ENCODE measurements around the gene CDC42EP4. TPM values are rescaled to one million over a fixed set of nuclear protein-coding genes. Genes with fewer than 3 reads are reported as not detected.

The CDC42EP4 gene
- total and polyA plus RNA-seq, 4 donors, result 15.7 to 31.0 (median 28.0) TPM

DNA sequence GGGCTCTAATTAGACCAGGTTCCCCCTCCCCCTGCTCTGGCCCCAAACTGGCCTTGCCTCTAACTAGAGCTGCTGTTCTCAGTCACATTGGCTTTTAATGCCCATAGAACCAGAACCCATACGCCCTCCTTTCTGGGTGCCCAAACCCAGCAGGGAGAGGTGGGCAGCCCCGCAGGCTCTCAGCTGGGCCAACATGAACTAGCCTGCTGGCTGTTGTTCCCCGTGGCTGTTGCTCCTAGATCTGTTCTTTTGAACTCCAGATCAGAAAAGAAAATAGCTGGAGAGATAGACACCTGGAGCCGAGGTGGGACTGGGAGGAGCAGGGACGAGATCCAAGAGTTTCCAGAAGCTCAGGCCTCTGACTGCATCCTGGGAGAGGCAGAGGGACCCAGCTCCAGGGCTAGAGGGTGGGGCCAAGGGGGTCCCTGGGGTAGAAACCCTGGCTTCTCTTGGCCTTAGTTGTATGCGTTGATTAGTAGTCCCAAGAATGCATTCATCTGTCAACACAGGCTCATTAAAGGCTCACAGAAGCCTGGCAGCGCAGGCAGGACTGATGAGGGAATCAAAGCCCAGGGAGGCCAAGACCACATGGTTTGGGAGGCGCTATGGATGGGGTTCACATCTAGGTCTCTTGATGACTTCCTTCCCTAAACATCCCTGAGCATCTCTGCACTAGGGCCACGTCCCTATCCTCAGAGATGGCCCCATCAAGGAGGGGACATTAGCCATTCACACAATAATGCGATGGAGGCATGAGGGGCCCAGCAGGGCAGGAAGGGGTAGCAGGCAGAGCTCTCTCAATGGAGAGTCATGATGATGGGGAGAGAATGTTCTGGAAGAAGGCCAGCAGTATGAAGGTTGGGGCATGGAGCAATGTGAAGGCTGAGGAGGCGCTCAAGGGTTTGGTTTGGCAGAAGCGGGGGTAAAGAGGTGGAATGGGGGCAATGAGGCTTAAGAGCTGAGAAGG, 48.8 kb downstream of the CDC42EP4 start:
- Histone ChIP-seq H3K4me1 (ENCODE audit: control insufficient read depth in 4 of 4, insufficient read depth in 4 of 4, low read length in 3 of 4) (peaks cover 2 to 11% (median 9%) of the 10 kb centered on the region in 4 donors), H3K9me3 (ENCODE audit: control insufficient read depth in 4 of 4, low read length in 3 of 4) (no peaks in the 10 kb centered on the region), H3K9ac (ENCODE audit: low read depth in 1 of 2, low read length in 2 of 2) (no peak overlapping the region), H3K27me3 (ENCODE audit: control insufficient read depth in 4 of 4, insufficient read depth in 4 of 4, low read length in 3 of 4) (no peaks in the 10 kb centered on the region), H3K27ac (ENCODE audit: low read depth in 1 of 2, low read length in 2 of 2) (peak overlapping the region; percentile 61 to 77), H3K36me3 (ENCODE audit: control insufficient read depth in 4 of 4, insufficient read depth in 3 of 4, low read depth in 1 of 4, low read length in 3 of 4) (no peaks in the 10 kb centered on the region), H3K4me3 (ENCODE audit: low read depth in 1 of 3, low read length in 3 of 3) (no peak overlapping the region)
- TF ChIP-seq MAX (IDR thresholded peaks at IDR 0.05), result no peak
- TF ChIP-seq JUND (IDR thresholded peaks at IDR 0.05), result no peak
- TF ChIP-seq NR2F2 (IDR thresholded peaks at IDR 0.05), result no peak
- TF ChIP-seq HNF4A (conservative IDR thresholded peaks at IDR 0.05), result peak in 1 of 2 donors; percentile 0
- TF ChIP-seq FOXA2 (IDR thresholded peaks at IDR 0.05), result no peak
- no peak for TF ChIP-seq ATF3 (IDR thresholded peaks at IDR 0.05)
- TF ChIP-seq RXRA (IDR thresholded peaks at IDR 0.05), result no peak
- DNase-seq (ENCODE audit: low spot score), result no peak
- WGBS, result 76% methylated on average over 12 of the region's 12 CpGs

DNA sequence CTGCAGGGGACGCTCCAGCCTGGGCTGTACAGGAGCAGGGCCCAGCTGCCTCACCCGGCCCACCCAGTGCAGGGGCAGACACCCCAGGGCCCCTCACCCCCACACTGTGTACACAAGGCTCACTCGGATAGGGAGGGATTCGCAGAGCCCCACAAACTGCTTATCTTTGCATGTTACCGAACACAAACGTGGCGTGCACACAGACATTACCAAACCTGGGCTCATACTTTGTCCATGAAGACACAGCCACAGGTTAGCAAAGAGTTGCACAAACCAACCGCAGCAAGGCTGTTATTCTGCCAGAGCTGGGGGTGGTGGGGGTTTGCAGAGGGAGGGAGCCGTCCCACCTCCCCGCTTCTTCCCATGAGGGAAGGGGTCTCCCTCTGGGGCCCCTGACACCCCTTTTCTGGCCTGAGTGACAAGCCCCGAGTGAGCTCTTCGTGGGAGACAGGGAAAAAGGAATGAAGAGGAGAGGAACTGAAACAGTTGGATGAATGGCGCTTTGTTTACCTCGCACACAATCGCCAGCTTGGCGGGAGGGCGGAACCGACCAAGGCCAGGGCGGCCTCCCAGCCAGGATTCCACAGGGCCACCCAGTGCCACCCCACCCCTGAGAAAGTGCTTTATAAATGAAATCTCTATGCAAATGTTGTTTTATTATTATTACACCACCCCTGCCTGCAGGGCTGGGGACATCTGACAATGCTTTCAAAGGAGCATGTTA, 49.7 kb downstream of the CDC42EP4 start:
- Histone ChIP-seq H3K27me3 (ENCODE audit: control insufficient read depth in 4 of 4, insufficient read depth in 4 of 4, low read length in 3 of 4) (no peaks in the 10 kb centered on the region), H3K27ac (ENCODE audit: low read depth in 1 of 2, low read length in 2 of 2) (peak overlapping the region; percentile 61 to 77), H3K4me1 (ENCODE audit: control insufficient read depth in 4 of 4, insufficient read depth in 4 of 4, low read length in 3 of 4) (peaks cover 2 to 11% (median 9%) of the 10 kb centered on the region in 4 donors), H3K4me3 (ENCODE audit: low read depth in 1 of 3, low read length in 3 of 3) (peak overlapping the region in 1 of 3 donors; percentile 34), H3K36me3 (ENCODE audit: control insufficient read depth in 4 of 4, insufficient read depth in 3 of 4, low read depth in 1 of 4, low read length in 3 of 4) (no peaks in the 10 kb centered on the region), H3K9ac (ENCODE audit: low read depth in 1 of 2, low read length in 2 of 2) (no peak overlapping the region), H3K9me3 (ENCODE audit: control insufficient read depth in 4 of 4, low read length in 3 of 4) (no peaks in the 10 kb centered on the region)
- no peak for DNase-seq (ENCODE audit: low spot score)
- TF ChIP-seq RXRA (IDR thresholded peaks at IDR 0.05), result peak; percentile 9 to 46
- TF ChIP-seq FOXA2 (IDR thresholded peaks at IDR 0.05), result peak; percentile 48
- no peak for TF ChIP-seq CTCF (IDR thresholded peaks at IDR 0.05; ENCODE audit: low read depth, low read length, missing input control)
- no peak for TF ChIP-seq FOXA1 (IDR thresholded peaks at IDR 0.05)
- peak; percentile 89 for TF ChIP-seq YY1 (IDR thresholded peaks at IDR 0.05)
- TF ChIP-seq JUND (IDR thresholded peaks at IDR 0.05), result peak in 1 of 2 donors; percentile 39
- no peak for TF ChIP-seq TAF1 (conservative IDR thresholded peaks at IDR 0.05)
- TF ChIP-seq EGR1 (IDR thresholded peaks at IDR 0.05; ENCODE audit: low read depth in 2 of 2), result no peak
- no peak for TF ChIP-seq NR2F2 (IDR thresholded peaks at IDR 0.05)
- TF ChIP-seq REST (IDR thresholded peaks at IDR 0.05), result peak; percentile 20
- TF ChIP-seq GABPA (IDR thresholded peaks at IDR 0.05 in 1 of 2, conservative IDR thresholded peaks at IDR 0.05 in 1 of 2), result no peak
- no peak for TF ChIP-seq HNF4G (IDR thresholded peaks at IDR 0.05)
- peak; percentile 41 for TF ChIP-seq SP1 (IDR thresholded peaks at IDR 0.05)
- TF ChIP-seq MAX (IDR thresholded peaks at IDR 0.05), result no peak
- peak; percentile 12 to 55 for TF ChIP-seq HNF4A (conservative IDR thresholded peaks at IDR 0.05)
- TF ChIP-seq, protein P1, sequence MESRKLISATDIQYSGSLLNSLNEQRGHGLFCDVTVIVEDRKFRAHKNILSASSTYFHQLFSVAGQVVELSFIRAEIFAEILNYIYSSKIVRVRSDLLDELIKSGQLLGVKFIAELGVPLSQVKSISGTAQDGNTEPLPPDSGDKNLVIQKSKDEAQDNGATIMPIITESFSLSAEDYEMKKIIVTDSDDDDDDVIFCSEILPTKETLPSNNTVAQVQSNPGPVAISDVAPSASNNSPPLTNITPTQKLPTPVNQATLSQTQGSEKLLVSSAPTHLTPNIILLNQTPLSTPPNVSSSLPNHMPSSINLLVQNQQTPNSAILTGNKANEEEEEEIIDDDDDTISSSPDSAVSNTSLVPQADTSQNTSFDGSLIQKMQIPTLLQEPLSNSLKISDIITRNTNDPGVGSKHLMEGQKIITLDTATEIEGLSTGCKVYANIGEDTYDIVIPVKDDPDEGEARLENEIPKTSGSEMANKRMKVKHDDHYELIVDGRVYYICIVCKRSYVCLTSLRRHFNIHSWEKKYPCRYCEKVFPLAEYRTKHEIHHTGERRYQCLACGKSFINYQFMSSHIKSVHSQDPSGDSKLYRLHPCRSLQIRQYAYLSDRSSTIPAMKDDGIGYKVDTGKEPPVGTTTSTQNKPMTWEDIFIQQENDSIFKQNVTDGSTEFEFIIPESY (IDR thresholded peaks at IDR 0.05), result no peak
- TF ChIP-seq RAD21 (IDR thresholded peaks at IDR 0.05), result peak; percentile 17 to 47
- TF ChIP-seq ATF3 (IDR thresholded peaks at IDR 0.05), result no peak
- 34% methylated on average over 19 of the region's 19 CpGs for WGBS
